ENCODE measurements around the gene ARHGEF28.

The ARHGEF28 gene

DNA sequence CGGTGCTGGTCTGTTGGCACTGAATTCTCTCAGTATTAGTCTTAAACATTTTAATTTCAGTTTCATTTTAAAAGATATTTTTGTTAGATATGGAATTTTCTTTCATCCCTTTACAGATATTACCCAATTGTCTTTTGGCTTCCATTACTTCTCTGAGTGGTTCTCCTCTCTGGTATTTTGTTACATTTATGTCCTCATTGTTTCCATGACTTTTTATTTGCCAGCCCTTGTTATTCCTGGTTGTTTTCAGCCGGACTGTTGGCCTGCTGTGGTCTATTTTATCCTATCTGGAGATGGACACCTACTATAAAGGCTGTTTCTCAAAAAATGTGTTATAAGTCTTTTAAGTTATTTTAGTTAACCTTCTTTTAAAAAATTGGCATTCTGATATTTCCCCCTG is 117.2 kb downstream of the ARHGEF28 start:
- no peak for DNase-seq

- no peak for DNase-seq
Measured at GRCh38 chr5:73745836-73746235, 119.8 kb downstream of the ARHGEF28 start.

DNA sequence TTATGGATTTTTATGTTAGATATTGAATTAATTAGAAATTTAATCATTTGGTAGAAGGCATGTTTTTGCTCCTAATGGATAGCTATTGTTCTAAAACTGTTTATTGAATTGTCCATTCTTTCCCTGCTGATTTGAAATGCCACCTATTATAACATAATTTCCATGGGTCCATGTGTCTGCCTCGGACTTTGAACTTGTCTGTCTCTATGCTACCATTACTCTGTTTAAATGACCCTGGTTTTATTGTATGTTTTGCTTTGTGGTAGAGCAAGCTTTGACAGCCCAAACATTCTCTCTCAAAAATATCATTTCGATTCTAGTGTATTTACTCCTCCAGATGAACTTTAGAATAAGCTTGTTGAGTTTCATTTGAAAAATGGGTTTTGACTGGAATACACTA is 120.6 kb downstream of the ARHGEF28 start:
- no peak for DNase-seq

DNA sequence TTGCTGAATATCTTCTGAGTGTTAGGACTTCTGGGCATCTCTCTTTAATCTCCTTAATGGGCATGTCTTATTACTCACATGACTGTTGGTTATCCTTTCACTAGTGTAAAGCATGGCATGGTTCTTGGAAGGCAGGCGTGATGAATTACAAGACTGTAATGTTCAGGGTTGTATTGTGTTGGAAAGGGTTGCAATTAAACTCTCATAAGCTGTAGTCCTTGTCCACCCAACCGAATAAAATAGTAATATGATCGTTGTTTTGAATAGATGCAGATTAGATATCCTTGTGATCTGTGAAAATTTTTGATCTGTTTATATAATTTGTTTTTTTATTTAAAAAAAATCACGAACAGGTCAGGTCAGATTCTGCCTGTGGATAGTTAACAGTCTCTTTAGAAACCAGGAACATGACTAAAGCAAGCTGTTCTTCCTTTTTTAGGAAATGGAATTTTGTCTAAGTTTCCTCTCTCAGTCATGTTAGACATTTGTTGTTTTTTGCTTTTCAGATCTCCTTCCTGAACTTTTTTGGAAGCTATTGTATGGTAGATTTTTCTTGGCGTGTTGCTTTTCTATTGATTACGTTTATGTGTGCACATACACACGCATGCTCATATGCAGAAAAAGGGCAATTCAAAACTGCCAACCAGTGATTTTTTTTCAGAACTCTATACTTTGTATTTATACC is 121.8 kb downstream of the ARHGEF28 start:
- no peak for DNase-seq

- DNase-seq, result no peak
Measured at GRCh38 chr5:73748510-73749400, 122.8 kb downstream of the ARHGEF28 start.

- no peak for DNase-seq
Measured at GRCh38 chr5:73749485-73750270, 123.7 kb downstream of the ARHGEF28 start.

GRCh38 chr5:73751254-73751914 is 125.4 kb downstream of the ARHGEF28 start:
- no peak for DNase-seq

GRCh38 chr5:73754254-73754653 is 128.3 kb downstream of the ARHGEF28 start:
- DNase-seq, result no peak

GRCh38 chr5:73757416-73757815 is 131.4 kb downstream of the ARHGEF28 start:
- DNase-seq, result no peak

DNA sequence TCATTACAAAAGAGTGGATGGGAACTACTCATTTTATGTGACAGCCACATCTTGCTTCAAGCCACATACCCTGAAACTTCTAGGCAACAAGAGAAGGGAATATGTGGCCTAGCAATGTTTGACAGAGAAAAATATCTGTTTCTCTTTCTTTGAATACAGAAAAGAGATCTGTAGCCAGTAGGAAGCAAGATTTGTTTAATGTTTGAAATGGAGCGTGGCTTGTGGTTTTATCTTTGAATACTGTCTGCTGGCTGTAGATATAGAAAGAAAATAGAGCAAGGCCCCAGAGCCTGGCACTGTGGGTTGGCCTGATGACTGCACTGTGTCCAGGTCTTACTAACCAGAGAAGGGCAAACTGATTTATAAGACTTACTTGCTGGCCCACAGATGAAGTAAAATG is 133.8 kb downstream of the ARHGEF28 start:
- no peak for DNase-seq

- no peak for DNase-seq
Measured at GRCh38 chr5:73763300-73764032, 137.5 kb downstream of the ARHGEF28 start.

- no peak for DNase-seq
Measured at GRCh38 chr5:73764586-73764985, 138.6 kb downstream of the ARHGEF28 start.

DNA sequence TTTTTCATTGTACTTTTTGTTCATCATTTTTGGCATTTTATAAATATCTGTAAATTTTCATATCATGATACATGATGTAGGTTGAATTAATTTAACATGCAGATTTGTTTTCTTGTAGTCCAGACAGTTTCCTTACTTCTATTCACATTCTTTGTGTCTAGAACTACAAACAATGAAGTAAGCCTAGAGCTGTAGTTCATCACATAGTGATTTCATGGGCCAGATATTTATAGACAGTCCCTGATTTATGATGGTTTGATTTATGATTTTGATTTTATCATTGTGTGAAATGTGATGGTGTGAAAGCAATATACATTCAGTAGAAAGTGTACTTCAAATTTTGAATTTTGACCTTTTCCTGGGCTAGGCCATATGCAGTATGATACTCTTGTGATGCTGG is 139.0 kb downstream of the ARHGEF28 start:
- DNase-seq, result no peak

DNA sequence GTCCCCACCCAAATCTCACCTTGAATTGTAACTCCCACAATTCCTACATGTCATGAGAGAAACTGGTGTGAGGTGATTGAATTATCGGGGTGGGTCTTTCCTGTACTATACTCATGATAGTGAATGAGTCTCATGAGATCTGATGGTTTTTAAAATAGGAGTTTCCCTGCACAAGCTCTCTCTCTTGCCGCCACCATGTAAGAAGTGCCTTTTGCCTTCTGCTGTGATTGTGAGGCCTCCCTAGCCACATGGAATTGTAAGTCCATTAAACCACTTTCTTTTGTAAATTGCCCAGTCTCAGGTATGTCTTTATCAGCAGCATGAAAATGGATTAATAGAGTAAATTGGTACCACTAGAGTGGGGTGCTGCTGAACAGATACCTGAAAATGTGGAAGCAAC is 140.9 kb downstream of the ARHGEF28 start:
- no peak for DNase-seq

DNA sequence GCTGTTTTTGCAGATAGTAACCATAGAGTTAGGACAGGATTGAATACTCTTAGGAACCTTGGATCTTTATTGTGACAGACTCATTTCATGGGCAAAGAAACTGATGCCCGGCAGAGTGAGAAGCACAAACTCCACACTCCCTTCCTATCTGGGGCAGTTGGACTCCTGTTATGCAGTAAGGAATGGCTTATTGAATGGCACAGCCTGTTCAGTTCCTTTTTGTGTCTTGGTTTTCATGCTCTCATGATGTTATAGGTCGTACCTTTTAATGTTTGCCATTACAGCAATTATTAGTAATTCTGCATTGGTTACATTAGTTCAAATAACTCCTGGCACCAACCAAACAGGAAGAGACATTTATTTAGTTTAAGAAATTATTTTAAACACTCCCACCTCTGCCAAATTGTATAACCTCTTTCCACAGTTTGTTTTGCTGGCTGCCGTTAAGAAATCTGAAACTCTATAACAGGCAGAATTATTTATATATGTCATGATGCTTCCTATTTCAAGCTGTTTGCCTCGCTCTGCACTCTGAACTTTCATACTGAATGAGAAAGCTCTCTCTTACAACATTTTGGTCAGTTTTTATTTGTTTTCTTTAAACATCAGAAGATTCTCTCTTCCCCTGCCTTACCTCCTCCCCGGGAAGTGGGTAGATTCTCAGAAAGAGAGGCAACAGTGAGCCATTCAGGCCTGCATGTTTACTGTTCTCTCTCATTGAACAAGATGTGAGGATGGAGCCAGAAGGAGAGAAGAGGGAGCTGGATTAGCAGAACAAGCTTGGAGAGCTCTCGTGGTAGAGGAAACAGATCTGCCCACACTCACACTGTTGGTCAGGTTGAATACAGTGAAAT is 144.4 kb downstream of the ARHGEF28 start:
- DNase-seq, result no peak

- no peak for DNase-seq
Measured at GRCh38 chr5:73774924-73775323, 148.9 kb downstream of the ARHGEF28 start.

DNA sequence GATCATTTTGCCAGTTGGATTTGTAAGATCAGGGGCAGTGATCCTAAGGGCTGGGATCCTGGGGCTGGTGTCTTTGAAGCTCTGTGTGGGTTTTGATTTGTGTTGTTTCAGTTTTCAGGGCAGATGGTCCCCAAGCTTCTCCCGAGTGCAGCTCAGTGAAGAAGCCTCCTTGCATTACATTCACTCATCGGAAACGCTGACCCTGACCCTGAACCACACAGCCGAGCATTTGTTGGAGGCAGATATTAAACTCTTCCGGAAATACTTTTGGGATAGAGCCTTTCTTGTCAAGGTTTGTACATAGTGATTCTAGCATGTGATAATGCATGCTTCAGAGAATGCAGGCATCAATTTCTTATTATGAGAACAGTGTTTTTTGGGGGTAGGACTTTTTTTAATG is 150.4 kb downstream of the ARHGEF28 start:
- DNase-seq, result no peak

DNA sequence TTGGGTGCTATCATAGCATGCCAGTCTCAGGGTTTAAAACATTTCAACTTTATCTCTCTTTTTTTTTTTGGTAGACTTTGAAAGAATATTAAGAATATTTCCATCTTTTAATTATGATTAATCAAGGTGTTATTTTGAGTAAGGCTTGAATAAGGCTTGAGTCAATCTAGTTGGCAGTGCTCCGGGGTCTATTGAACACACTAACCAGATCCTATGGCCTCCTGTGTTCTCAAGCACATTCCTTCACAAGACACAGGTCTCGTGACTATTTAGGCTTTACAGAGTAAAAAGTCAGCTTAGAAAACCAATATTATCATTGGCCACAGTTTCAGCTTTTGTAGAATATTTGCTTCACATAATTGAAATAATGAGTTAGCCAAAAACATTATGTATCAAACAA is 151.2 kb downstream of the ARHGEF28 start:
- no peak for DNase-seq

DNA sequence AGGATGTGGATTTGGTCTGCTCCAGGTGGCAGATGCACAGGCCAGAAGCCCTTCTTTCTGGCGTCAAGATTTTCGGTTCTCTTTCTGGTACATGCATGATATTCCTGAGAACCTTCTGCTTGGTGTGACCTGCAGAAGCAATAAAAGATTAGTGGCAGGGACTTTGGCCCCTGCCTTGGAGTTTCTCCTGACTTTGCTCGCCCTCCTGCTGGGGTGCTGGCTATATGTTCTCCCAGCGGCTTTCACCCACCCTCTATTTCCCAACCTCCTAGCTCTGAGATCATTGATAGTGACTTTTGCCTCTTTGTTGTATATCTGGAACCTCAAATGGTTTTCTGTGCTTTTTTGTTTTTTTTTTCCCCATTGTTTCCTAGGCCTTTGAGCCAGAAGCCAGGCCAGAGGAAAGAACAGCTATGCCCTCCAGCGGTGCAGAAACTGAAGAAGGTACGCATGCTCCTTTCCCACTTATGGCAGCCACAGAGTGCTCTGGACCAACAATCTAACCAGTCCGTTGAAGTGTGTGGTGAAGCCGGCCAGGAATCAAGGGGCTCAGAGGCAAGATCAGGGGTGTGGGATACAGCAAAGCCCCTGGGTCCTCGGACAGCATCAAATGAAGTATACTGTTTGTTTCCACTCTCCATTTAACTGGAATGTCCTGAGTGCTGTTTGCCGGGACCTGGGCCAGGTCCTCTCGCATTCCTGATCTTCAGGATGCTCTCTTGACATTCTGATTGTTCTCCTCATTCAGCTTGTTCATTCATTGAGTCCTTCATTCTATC is 154.5 kb downstream of the ARHGEF28 start:
- DNase-seq, result no peak

DNA sequence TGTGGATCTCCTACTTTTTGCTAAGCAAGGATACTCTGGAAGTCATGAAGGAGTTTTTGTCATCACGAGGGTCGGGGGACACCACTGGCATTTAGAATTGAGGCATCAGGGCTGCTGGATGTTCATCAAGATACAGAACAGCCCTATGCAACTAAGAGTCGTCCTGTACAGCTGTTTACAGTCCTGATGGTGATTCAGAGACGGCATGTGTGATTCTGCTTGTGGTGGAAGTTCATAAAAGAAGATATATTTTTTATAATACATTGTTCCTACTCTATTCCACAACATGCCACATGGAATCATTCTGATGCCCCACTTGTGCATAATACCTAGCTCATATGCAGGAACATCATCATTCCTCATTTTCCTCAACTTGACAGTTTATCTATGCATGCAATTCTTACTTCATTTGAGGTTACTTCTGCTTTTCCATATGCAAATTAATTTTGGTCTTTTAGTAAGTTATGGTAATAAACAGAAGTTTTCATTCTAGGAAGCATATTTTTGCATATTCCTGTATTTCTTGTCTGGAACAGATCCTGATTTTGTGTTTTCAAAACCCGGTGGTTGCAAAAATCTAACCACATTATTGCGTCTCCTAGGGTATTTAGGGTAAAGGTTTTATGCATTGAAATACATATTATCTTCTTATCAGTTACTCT is 155.2 kb downstream of the ARHGEF28 start:
- DNase-seq, result no peak

Measured in cortex of kidney (tissue), 1 donor.